GM12865 (cell line): ENCODE measurements around the gene BTBD1.

Experiments used
- DNase-seq: peaks from one replicate; pipeline ENCODE4 v3.0.0; 2010; ENCODE audit warnings: low read depth
- H3K4me3 ChIP-seq: 2 replicates; pipeline ENCODE4 v1.5.1; 2011; ENCODE audit warnings: mild to moderate bottlenecking, low read depth, low read length, control low read depth
- TF ChIP-seq, protein P1 (sequence below): IDR thresholded peaks from 2 replicates; pipeline ENCODE4 v1.5.1; 2011; ENCODE audit warnings: low read length, control low read depth, low read depth, inconsistent platforms; ENCODE audit not compliant: insufficient read depth; ENCODE audit errors: missing control alignments

Gene BTBD1

GRCh38 chr15:83066734-83067637, at the start of gene BTBD1:
TSS of gene BTBD1 (minus strand) at chr15:83067252. CDS start at chr15:83067151, 101 bp downstream.
- H3K4me3 ChIP-seq: peak within 1 kb of the TSS; percentile 98
- DNase-seq: peak; percentile 96
- TF ChIP-seq, protein P1, sequence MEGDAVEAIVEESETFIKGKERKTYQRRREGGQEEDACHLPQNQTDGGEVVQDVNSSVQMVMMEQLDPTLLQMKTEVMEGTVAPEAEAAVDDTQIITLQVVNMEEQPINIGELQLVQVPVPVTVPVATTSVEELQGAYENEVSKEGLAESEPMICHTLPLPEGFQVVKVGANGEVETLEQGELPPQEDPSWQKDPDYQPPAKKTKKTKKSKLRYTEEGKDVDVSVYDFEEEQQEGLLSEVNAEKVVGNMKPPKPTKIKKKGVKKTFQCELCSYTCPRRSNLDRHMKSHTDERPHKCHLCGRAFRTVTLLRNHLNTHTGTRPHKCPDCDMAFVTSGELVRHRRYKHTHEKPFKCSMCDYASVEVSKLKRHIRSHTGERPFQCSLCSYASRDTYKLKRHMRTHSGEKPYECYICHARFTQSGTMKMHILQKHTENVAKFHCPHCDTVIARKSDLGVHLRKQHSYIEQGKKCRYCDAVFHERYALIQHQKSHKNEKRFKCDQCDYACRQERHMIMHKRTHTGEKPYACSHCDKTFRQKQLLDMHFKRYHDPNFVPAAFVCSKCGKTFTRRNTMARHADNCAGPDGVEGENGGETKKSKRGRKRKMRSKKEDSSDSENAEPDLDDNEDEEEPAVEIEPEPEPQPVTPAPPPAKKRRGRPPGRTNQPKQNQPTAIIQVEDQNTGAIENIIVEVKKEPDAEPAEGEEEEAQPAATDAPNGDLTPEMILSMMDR: no peak

- DNase-seq: peak; percentile 84
- H3K4me3 ChIP-seq: no peak overlapping the region
- TF ChIP-seq, protein P1: no peak
Measured at GRCh38 chr15:83115831-83116565, 48.9 kb upstream of the BTBD1 start.

DNA sequence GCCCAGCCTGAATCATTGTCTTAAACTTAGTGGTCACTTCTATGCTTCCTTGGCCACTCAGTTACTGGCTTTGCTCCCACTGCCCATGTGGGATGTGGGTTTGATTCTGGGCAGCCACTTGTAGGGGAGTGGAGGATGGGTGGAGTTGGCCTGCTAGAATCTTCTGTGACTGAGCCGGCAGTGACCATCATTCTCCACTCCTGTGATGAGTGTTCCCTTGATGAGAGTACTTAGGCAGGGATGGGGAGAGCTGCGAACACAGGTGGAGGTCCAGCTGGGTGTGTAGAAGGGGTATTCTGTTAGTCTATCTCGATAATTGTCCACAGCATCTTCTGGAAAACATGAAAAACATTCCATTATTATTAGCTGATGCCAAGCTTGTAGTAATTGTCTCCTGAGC, 48.4 kb upstream of the BTBD1 start:
- no peak for DNase-seq
- TF ChIP-seq, protein P1: no peak
- H3K4me3 ChIP-seq: no peak overlapping the region

- no peak for DNase-seq
- TF ChIP-seq, protein P1: no peak
- no peak overlapping the region for H3K4me3 ChIP-seq
Measured at GRCh38 chr15:83114856-83115255, 47.8 kb upstream of the BTBD1 start.

DNA sequence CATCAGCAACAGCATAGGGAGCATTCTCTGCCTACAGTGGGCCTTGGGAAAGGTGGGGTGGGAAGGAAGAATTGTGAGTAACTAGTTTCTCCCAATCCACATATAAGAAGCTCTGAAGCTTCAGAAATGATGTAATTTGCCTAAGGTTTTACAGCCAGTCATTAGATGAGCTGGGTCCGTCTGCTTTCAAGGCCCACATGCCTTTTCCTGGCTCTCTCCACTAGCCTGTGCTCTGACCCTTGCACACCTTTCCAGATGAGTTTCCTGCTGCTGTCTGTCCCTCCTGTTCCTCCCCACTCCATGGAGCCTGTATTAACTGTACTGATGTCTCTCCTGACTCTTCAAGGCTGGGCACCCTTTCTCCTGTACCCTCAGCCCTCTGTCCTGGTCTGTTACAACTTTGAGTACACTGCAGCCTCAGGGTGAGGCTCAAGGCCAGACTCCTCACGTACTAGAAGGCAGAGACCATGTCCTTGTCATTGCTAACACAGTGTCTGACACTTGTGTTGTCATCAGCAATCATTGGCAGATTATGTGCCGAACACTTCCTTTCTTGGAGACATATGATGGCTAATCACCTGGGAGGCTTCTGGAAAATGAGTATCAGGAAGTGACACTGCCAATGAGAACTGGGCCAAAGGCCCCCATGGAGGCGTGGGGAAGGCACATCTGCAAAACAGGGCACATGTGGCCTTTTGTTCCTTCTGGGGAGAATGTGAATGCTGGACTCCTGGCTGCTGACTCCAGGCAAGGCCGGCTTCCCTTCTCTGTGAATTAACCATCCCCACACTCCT, 47.0 kb upstream of the BTBD1 start:
- DNase-seq: no peak
- H3K4me3 ChIP-seq: no peak overlapping the region
- TF ChIP-seq, protein P1: no peak

DNA sequence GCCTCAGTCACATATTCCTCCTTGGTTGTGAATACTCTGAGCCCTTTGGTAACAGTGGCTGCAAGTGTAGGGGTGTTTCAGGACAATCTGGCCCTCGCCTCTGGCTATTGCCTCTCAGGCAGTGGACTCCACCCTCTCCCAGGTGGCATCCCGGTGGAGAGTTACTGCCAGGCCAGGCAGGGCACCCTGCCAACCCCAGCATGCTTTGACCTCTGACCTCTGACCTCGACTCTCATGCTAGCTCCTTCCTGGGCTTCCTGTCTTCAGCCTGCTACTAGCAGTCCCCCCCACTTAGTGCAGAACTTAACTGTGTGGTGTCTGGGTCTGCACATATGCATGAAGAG, 45.9 kb upstream of the BTBD1 start:
- TF ChIP-seq, protein P1: no peak
- no peak for DNase-seq
- no peak overlapping the region for H3K4me3 ChIP-seq
